ENCODE data around the gene CORO6.

- TF ChIP-seq MAFK (IDR thresholded peaks at IDR 0.05; ENCODE audit: partially characterized antibody) (no peak), REST (IDR thresholded peaks at IDR 0.05) (peak; percentile 99), CTCF (IDR thresholded peaks at IDR 0.05) (peak; percentile 52), PHF8 (IDR thresholded peaks at IDR 0.05; ENCODE audit: borderline replicate concordance, low read depth) (peak; percentile 22; the same call in 1 of the 2 replicates), POLR2A (IDR thresholded peaks at IDR 0.05; ENCODE audit: low read length) (no peak), ESRRA (IDR thresholded peaks at IDR 0.05; ENCODE audit: borderline replicate concordance, low read length) (no peak), CBX8 (IDR thresholded peaks at IDR 0.05) (no peak), ELK1 (IDR thresholded peaks at IDR 0.05; ENCODE audit: low read depth, low read length) (no peak), MYC (IDR thresholded peaks at IDR 0.05; ENCODE audit: borderline replicate concordance, low read length) (no peak)
Observed at GRCh38 chr17:29593591-29594518, 28.9 kb downstream of the CORO6 start.

Data from A549 (cell line).